ENCODE results near the gene UNC5A.

Gene UNC5A

DNA sequence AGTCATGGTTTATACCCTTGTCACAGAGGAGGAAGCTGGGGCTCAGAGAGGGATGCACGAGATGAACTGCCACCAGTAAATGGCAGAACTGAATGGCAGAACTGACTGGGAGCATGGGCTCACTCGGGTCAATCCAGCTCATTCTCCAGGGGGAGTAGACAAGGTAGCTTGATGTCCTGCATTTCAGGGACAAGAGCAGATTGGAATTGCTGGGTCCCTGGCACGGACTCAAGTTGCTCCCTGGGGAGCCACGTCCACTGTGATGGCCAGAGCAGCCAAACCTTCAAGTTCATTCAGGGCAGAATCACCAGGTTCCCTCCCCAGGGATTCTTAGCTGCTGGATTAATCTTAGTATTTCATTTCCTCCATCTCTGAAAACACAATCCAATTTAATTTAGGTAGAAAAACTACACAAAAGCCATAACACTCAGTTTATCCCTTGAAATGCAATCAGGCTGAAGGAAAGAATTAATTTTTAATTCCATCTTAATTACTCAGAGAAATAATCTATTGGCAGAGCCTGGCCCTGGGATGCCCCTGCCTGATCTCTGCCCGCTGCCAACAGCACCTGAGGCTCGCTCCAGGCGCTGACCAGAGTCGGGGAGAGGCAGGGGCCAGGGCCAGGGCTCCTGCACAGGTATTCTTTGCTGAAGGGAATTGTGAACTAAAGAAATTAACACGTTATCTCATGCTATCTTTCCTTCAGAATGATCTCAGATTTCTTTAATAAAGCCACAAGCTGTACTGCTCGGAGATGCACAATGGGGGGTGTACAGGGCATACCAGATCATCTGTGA, 42.0 kb upstream of the UNC5A start:
- H3K27ac ChIP-seq (replicated peaks) = no peak overlapping the region
- peaks cover 5% of the 10 kb centered on the region for H3K27me3 ChIP-seq (ENCODE audit: insufficient read depth, poor library complexity, severe bottlenecking)
- TF ChIP-seq SPI1 (IDR thresholded peaks at IDR 0.05; ENCODE audit: borderline replicate concordance, low read depth) (no peak), POLR2AphosphoS5 (IDR thresholded peaks at IDR 0.05; ENCODE audit: low read depth) (no peak), GABPA (IDR thresholded peaks at IDR 0.05; ENCODE audit: low read depth) (no peak)
- TF ChIP-seq, protein P1, sequence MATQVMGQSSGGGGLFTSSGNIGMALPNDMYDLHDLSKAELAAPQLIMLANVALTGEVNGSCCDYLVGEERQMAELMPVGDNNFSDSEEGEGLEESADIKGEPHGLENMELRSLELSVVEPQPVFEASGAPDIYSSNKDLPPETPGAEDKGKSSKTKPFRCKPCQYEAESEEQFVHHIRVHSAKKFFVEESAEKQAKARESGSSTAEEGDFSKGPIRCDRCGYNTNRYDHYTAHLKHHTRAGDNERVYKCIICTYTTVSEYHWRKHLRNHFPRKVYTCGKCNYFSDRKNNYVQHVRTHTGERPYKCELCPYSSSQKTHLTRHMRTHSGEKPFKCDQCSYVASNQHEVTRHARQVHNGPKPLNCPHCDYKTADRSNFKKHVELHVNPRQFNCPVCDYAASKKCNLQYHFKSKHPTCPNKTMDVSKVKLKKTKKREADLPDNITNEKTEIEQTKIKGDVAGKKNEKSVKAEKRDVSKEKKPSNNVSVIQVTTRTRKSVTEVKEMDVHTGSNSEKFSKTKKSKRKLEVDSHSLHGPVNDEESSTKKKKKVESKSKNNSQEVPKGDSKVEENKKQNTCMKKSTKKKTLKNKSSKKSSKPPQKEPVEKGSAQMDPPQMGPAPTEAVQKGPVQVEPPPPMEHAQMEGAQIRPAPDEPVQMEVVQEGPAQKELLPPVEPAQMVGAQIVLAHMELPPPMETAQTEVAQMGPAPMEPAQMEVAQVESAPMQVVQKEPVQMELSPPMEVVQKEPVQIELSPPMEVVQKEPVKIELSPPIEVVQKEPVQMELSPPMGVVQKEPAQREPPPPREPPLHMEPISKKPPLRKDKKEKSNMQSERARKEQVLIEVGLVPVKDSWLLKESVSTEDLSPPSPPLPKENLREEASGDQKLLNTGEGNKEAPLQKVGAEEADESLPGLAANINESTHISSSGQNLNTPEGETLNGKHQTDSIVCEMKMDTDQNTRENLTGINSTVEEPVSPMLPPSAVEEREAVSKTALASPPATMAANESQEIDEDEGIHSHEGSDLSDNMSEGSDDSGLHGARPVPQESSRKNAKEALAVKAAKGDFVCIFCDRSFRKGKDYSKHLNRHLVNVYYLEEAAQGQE (IDR thresholded peaks at IDR 0.05; ENCODE audit: insufficient replicate concordance, low read depth) = no peak
- TF ChIP-seq, protein P2, sequence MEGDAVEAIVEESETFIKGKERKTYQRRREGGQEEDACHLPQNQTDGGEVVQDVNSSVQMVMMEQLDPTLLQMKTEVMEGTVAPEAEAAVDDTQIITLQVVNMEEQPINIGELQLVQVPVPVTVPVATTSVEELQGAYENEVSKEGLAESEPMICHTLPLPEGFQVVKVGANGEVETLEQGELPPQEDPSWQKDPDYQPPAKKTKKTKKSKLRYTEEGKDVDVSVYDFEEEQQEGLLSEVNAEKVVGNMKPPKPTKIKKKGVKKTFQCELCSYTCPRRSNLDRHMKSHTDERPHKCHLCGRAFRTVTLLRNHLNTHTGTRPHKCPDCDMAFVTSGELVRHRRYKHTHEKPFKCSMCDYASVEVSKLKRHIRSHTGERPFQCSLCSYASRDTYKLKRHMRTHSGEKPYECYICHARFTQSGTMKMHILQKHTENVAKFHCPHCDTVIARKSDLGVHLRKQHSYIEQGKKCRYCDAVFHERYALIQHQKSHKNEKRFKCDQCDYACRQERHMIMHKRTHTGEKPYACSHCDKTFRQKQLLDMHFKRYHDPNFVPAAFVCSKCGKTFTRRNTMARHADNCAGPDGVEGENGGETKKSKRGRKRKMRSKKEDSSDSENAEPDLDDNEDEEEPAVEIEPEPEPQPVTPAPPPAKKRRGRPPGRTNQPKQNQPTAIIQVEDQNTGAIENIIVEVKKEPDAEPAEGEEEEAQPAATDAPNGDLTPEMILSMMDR (IDR thresholded peaks at IDR 0.05; ENCODE audit: insufficient read depth, low read length) = no peak
- H3K4me3 ChIP-seq (replicated peaks; ENCODE audit: insufficient read depth, low read length) = no peak overlapping the region
- DNase-seq (ENCODE audit: low read depth in 1 of 2, low spot score in 1 of 2) = no peak

DNA sequence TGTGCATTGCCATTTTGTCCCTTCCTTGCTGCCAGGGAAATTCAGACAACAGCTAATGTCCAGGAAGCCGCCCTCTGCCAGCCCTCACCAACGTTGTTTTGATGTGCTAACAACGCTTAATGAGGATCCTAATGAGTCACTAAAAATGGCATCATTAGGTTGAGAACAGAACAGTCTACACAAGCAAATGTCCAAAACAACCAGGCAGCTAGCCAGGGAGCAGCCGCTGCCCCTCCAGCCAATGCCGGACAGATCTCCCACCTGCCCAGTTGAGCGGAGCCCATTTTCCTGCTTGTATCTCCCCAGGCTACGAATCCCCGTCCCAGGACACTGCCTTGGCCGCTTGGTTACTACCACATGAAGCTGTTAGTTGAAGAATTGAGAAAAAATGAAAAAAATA, 40.4 kb upstream of the UNC5A start:
- no peak overlapping the region for H3K27ac ChIP-seq (replicated peaks)
- no peak overlapping the region for H3K4me3 ChIP-seq (replicated peaks; ENCODE audit: insufficient read depth, low read length)
- peaks cover 5% of the 10 kb centered on the region for H3K27me3 ChIP-seq (ENCODE audit: insufficient read depth, poor library complexity, severe bottlenecking)
- TF ChIP-seq POLR2AphosphoS5 (IDR thresholded peaks at IDR 0.05; ENCODE audit: low read depth) (no peak), SPI1 (IDR thresholded peaks at IDR 0.05; ENCODE audit: borderline replicate concordance, low read depth) (no peak), GABPA (IDR thresholded peaks at IDR 0.05; ENCODE audit: low read depth) (no peak)
- TF ChIP-seq, protein P2 (IDR thresholded peaks at IDR 0.05; ENCODE audit: insufficient read depth, low read length) = no peak
- TF ChIP-seq, protein P1 (IDR thresholded peaks at IDR 0.05; ENCODE audit: insufficient replicate concordance, low read depth) = no peak
- no peak for DNase-seq (ENCODE audit: low read depth in 1 of 2, low spot score in 1 of 2)

DNA sequence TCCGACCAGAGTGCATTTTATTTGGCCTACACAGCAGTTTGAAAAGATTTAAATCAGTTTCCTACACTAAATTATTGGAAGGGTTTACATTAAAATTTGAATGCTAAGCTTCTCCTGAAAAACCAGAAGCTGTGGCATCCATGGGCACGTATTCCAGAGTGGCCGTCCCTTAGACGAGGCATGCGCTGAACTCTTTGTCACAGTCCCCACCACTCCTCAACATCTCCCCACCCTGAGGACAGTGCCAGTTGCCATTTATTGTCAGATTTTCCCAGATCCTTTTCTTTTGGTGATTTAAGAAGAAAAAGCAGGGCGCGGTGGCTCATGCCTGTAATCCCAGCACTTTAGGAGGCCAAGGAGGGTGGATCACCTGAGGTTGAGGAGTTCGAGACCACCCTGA, 39.9 kb upstream of the UNC5A start:
- peaks cover 4% of the 10 kb centered on the region for H3K27me3 ChIP-seq (ENCODE audit: insufficient read depth, poor library complexity, severe bottlenecking)
- TF ChIP-seq SPI1 (IDR thresholded peaks at IDR 0.05; ENCODE audit: borderline replicate concordance, low read depth) (no peak), GABPA (IDR thresholded peaks at IDR 0.05; ENCODE audit: low read depth) (no peak), POLR2AphosphoS5 (IDR thresholded peaks at IDR 0.05; ENCODE audit: low read depth) (no peak)
- TF ChIP-seq, protein P2 (IDR thresholded peaks at IDR 0.05; ENCODE audit: insufficient read depth, low read length) = no peak
- TF ChIP-seq, protein P1 (IDR thresholded peaks at IDR 0.05; ENCODE audit: insufficient replicate concordance, low read depth) = no peak
- no peak overlapping the region for H3K4me3 ChIP-seq (replicated peaks; ENCODE audit: insufficient read depth, low read length)
- no peak overlapping the region for H3K27ac ChIP-seq (replicated peaks)
- DNase-seq (ENCODE audit: low read depth in 1 of 2, low spot score in 1 of 2) = no peak
